ENCODE measurements around the gene TRPM1.

DNA sequence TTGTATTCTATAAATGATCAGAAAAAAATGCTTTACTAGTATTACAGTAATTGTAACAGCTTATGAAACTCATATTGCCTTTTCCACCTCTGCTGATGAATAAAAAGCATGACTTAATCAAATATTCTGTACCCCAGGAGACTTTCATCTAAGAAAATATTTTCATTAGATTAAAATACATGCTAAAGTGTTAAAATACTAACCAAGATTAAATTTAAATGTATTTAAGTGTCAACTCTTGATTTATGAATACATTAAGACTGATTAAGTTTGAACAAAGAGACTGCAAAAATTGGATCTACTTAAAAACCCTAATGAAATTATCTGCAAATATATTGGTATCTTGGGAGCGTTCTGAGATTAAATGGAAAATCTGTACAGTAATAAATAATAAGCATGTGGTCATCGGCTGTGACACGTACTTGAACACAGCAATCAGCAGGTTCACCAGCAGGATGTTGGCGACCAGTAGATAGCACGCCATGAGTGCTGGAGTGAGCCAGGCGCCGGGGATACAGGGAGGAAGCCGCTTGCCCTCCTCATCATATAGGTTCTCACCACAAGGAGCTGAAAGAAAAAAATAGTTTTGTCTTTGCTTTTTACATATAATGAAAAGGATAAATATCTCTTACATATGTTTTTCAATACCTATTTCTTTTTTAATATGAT lies 73.5 kb downstream of the TRPM1 start:
- TF ChIP-seq, protein P1, sequence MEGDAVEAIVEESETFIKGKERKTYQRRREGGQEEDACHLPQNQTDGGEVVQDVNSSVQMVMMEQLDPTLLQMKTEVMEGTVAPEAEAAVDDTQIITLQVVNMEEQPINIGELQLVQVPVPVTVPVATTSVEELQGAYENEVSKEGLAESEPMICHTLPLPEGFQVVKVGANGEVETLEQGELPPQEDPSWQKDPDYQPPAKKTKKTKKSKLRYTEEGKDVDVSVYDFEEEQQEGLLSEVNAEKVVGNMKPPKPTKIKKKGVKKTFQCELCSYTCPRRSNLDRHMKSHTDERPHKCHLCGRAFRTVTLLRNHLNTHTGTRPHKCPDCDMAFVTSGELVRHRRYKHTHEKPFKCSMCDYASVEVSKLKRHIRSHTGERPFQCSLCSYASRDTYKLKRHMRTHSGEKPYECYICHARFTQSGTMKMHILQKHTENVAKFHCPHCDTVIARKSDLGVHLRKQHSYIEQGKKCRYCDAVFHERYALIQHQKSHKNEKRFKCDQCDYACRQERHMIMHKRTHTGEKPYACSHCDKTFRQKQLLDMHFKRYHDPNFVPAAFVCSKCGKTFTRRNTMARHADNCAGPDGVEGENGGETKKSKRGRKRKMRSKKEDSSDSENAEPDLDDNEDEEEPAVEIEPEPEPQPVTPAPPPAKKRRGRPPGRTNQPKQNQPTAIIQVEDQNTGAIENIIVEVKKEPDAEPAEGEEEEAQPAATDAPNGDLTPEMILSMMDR (IDR thresholded peaks at IDR 0.05) = no peak
- no peak for TF ChIP-seq POLR2A (IDR thresholded peaks at IDR 0.05)
- TF ChIP-seq POLR2AphosphoS5 (IDR thresholded peaks at IDR 0.05) = no peak
